IMR-90 (cell line): ENCODE results near the gene ABCG8. TPM values are rescaled to one million over a fixed set of nuclear protein-coding genes. Genes with fewer than 3 reads are reported as not detected.

ENCODE experiments used
- ATAC-seq: fragments of 200-7000 bp; cut with Tn5 transposase; 2 replicates; pipeline ENCODE4 v1.9.1; 2020; ENCODE audit warnings: low read depth, mild to moderate bottlenecking, moderate library complexity
- BruUV-seq: library from RNA; stranded (reverse); fragments of 400-500 nt; replicated peaks from 2 replicates; lab custom pipeline; 2021; lab: Mats Ljungman, UMichigan
- CTCF ChIA-PET: fragments of 300-600 bp; formaldehyde crosslinking; extraction: SDS; loops from one replicate; lab custom pipeline; 2021; ENCODE audit warnings: antibody characterized with exemption; lab: Yijun Ruan, JAX
- POLR2A ChIA-PET: fragments of 300-600 bp; sonication (Branson Sonifier 250); formaldehyde crosslinking; loops from one replicate; lab custom pipeline; 2022; ENCODE audit warnings: antibody characterized with exemption; ENCODE audit not compliant: unreplicated experiment; lab: Charles Lee
- DNase-seq: peaks from one replicate; pipeline ENCODE4 v3.0.0; 2013
- H2AFZ ChIP-seq: replicated peaks from 2 replicates; pipeline ENCODE3; 2013; ENCODE audit warnings: low read length, mild to moderate bottlenecking; ENCODE audit not compliant: poor library complexity
- H2AK5ac ChIP-seq: 2 replicates; pipeline ENCODE4 v1.6.1; 2013; ENCODE audit warnings: low read depth, low read length, inconsistent platforms
- H2AK9ac ChIP-seq: replicated peaks from 2 replicates; pipeline ENCODE3; 2013; ENCODE audit warnings: mild to moderate bottlenecking, low read depth, low read length, moderate library complexity; ENCODE audit not compliant: poor library complexity
- H2BK120ac ChIP-seq: 2 replicates; pipeline ENCODE4 v1.6.1; 2013; ENCODE audit warnings: low read depth, low read length, inconsistent platforms
- H2BK15ac ChIP-seq: 3 replicates; pipeline ENCODE4 v1.6.1; 2013; ENCODE audit warnings: low read depth, low read length, inconsistent platforms
- H2BK20ac ChIP-seq: 2 replicates; pipeline ENCODE4 v1.6.1; 2013; ENCODE audit warnings: low read depth, mild to moderate bottlenecking, inconsistent platforms, low read length, moderate library complexity
- H2BK5ac ChIP-seq: 2 replicates; pipeline ENCODE4 v1.6.1; 2013; ENCODE audit warnings: mild to moderate bottlenecking, low read depth, low read length, inconsistent platforms; ENCODE audit not compliant: poor library complexity, severe bottlenecking
- H3K14ac ChIP-seq: replicated peaks from 2 replicates; pipeline ENCODE4 v1.6.1; 2013; ENCODE audit warnings: low read depth, low read length, inconsistent platforms
- H3K18ac ChIP-seq: 2 replicates; pipeline ENCODE4 v1.6.1; 2013; ENCODE audit warnings: low read depth, low read length, control low read depth
- H3K23ac ChIP-seq: 2 replicates; pipeline ENCODE4 v1.6.1; 2013; ENCODE audit warnings: low read depth, low read length, inconsistent platforms
- H3K27ac ChIP-seq: 2 replicates; pipeline ENCODE4 v1.5.1; 2013; ENCODE audit warnings: mild to moderate bottlenecking, control low read depth, low read length; ENCODE audit not compliant: insufficient read depth
- H3K27me3 ChIP-seq: 2 replicates; pipeline ENCODE4 v1.6.1; 2013; ENCODE audit warnings: low read length; ENCODE audit not compliant: control insufficient read depth, insufficient read depth
- H3K36me3 ChIP-seq: 2 replicates; pipeline ENCODE4 v1.6.1; 2013; ENCODE audit warnings: low read length, mixed read lengths; ENCODE audit not compliant: control insufficient read depth, insufficient read depth
- H3K4ac ChIP-seq: 2 replicates; pipeline ENCODE4 v1.6.1; 2013; ENCODE audit warnings: low read depth, low read length, inconsistent platforms
- H3K4me1 ChIP-seq: 2 replicates; pipeline ENCODE4 v1.6.1; 2013; ENCODE audit warnings: low read length, mixed read lengths; ENCODE audit not compliant: control insufficient read depth, insufficient read depth
- H3K4me2 ChIP-seq: 2 replicates; pipeline ENCODE4 v1.6.1; 2013; ENCODE audit warnings: low read depth, mild to moderate bottlenecking, control low read depth, low read length, moderate library complexity
- H3K4me3 ChIP-seq: 2 replicates; pipeline ENCODE4 v1.5.1; 2013; ENCODE audit warnings: low read depth, mild to moderate bottlenecking, control low read depth, low read length, moderate library complexity; ENCODE audit not compliant: insufficient read depth
- H3K56ac ChIP-seq: 2 replicates; pipeline ENCODE4 v1.6.1; 2013; ENCODE audit warnings: low read length, inconsistent platforms; ENCODE audit not compliant: insufficient read depth; ENCODE audit errors: extremely low read depth
- H3K79me1 ChIP-seq, 2 experiments: 2 replicates each; pipeline ENCODE4 v1.6.1; 2013; ENCODE audit warnings: low read length in 2 of 2, inconsistent platforms in 1 of 2, low read depth in 1 of 2
- H3K9ac ChIP-seq: 2 replicates; pipeline ENCODE4 v1.6.1; 2013; ENCODE audit warnings: low read depth, low read length, control low read depth
- H3K9me1 ChIP-seq: 2 replicates; pipeline ENCODE4 v1.6.1; 2013; ENCODE audit warnings: low read length, inconsistent platforms; ENCODE audit not compliant: insufficient read depth
- H3K9me3 ChIP-seq: 2 replicates; pipeline ENCODE4 v1.6.1; 2013; ENCODE audit warnings: low read length; ENCODE audit not compliant: control insufficient read depth, insufficient read depth
- H4K20me1 ChIP-seq: 2 replicates; pipeline ENCODE4 v1.6.1; 2013; ENCODE audit warnings: low read length, inconsistent platforms; ENCODE audit not compliant: insufficient read depth
- H4K5ac ChIP-seq: 2 replicates; pipeline ENCODE4 v1.6.1; 2013; ENCODE audit warnings: mild to moderate bottlenecking, low read depth, low read length, control low read depth
- H4K8ac ChIP-seq, 2 experiments: 2 replicates each; pipeline ENCODE4 v1.6.1; 2013; ENCODE audit warnings: low read depth in 2 of 2, low read length in 2 of 2, control low read depth in 1 of 2, inconsistent platforms in 1 of 2
- H4K91ac ChIP-seq: 2 replicates; pipeline ENCODE4 v1.6.1; 2013; ENCODE audit warnings: low read depth, low read length, inconsistent platforms; ENCODE audit not compliant: insufficient read depth
- MAZ ChIP-seq: IDR thresholded peaks from 2 replicates; pipeline ENCODE4 v1.6.1; 2012; ENCODE audit warnings: low read depth, mild to moderate bottlenecking, low read length, improper control_type of control experiment, moderate library complexity, borderline replicate concordance
- SMC3 ChIP-seq: fragments of 150-350 bp; IDR thresholded peaks from 2 replicates; pipeline ENCODE4 v1.6.1; 2016; ENCODE audit warnings: low read depth, mild to moderate bottlenecking, antibody characterized with exemption, low read length, moderate library complexity
- WGBS, 2 experiments: methylation state at CpG; one replicate each; pipeline versions ENCODE4 v1.1.5 to v1.1.7; 2013; ENCODE audit warnings: missing lambda C conversion rate in 2 of 2; ENCODE audit not compliant: insufficient read length in 1 of 2; ENCODE audit errors: extremely low coverage in 2 of 2; 5-methylcytosine and 5-hydroxymethylcytosine counted together
- dilution Hi-C: fragments of 300-500 bp; cut with HindIII; formaldehyde crosslinking; loops from one replicate; pipeline ENCODE4 v1.14.3; 2018; ENCODE audit warnings: low sequenced_read_pairs; ENCODE audit not compliant: unreplicated experiment
- in situ Hi-C: fragments of 300-500 bp; cut with MboI; formaldehyde crosslinking; loops from 3 replicates; pipeline ENCODE4 v1.14.3; 2019; ENCODE audit warnings: low sequenced_read_pairs, inconsistent platforms, mixed read lengths
- intact Hi-C: fragments of 100-400 bp; cut with micrococcal nuclease; formaldehyde crosslinking; loops from 2 replicates; pipeline ENCODE4 v1.10.0; 2022
- polyA plus RNA-seq, 3 experiments: library from polyadenylated mRNA; depleted of rRNA; stranded (reverse); fragments of >200 nt; gene quantifications; 2 replicates each; pipeline ENCODE4 v1.2.3, GENCODE V29; 2012; ENCODE audit warnings: low replicate concordance in 1 of 3
- total RNA-seq: library from RNA; depleted of rRNA; stranded (reverse); fragments of >200 nt; gene quantifications from 2 replicates; pipeline ENCODE4 v1.2.3, GENCODE V29; 2012

Gene ABCG8
- total and polyA plus RNA-seq, 2 of the 4 experiments (the other 2 are of a cell fraction), result not detected

DNA sequence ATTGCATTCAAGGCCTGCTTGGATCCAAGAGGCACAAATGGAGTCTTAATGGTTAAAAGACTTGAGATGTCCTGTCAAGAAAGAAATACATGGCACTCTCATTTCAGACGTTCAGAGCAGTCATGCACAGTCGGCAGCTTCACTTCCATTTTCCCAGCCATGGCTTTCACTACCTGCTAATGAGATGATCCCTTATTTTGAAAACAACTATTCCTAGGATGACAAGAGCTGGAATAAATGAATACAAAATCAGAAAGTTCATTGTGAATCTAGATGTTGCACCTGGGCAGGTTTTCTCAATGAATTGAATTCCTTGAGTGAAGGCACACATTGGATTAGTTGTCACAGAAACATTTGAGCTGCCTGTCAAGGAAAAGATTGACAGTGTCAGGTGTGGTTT, 25.8 kb upstream of the ABCG8 start:
- H3K79me1 ChIP-seq, result no peaks in the 10 kb centered on the region
- no peak overlapping the region for H2BK20ac ChIP-seq
- no peak overlapping the region for H4K5ac ChIP-seq
- H3K9ac ChIP-seq, result no peak overlapping the region
- H2BK120ac ChIP-seq, result no peak overlapping the region
- WGBS, 2 experiments, result no CpG with 5 or more reads among the region's 2 CpGs
- no peak overlapping the region for H3K4ac ChIP-seq
- H2AK5ac ChIP-seq, result no peak overlapping the region
- H3K4me2 ChIP-seq, result no peak overlapping the region
- no peak overlapping the region for H4K91ac ChIP-seq
- dilution Hi-C loops, result no loop called here
- no peaks in the 10 kb centered on the region for H3K9me1 ChIP-seq
- H2BK15ac ChIP-seq, result no peak overlapping the region
- no peak overlapping the region for H2AFZ ChIP-seq
- no TSS peak for BruUV-seq
- H4K8ac ChIP-seq, result no peak overlapping the region
- H2BK5ac ChIP-seq, result no peak overlapping the region
- TF ChIP-seq MAZ, result no peak
- TF ChIP-seq SMC3, result no peak
- H2AK9ac ChIP-seq, result no peak overlapping the region
- no peak overlapping the region for H3K23ac ChIP-seq
- CTCF ChIA-PET, result no interaction called here
- no peak overlapping the region for H3K18ac ChIP-seq
- ATAC-seq (no peak), DNase-seq (no peak)
- H3K36me3 ChIP-seq, result 0 out of 2 replicates have a peak, but pooled peaks cover 2% of the 10 kb centered on the region
- no peak overlapping the region for H3K14ac ChIP-seq
- H4K20me1 ChIP-seq, result no peaks in the 10 kb centered on the region
- POLR2A ChIA-PET, result no interaction called here
- in situ Hi-C loops, result no loop called here
- H3K27ac ChIP-seq, result no peak overlapping the region
- no peak overlapping the region for H3K4me3 ChIP-seq
- H3K27me3 ChIP-seq, result no peaks in the 10 kb centered on the region
- intact Hi-C loops, result no loop called here
- H3K4me1 ChIP-seq, result no peaks in the 10 kb centered on the region
- H3K9me3 ChIP-seq, result no peaks in the 10 kb centered on the region
- H3K56ac ChIP-seq, result no peak overlapping the region
